Naive thymus-derived CD4-positive, alpha-beta T cell (primary cell): Measurements from ENCODE around the gene CLEC4A. TPM values are rescaled to one million over a fixed set of nuclear protein-coding genes. Genes with fewer than 3 reads are reported as not detected.
"Not testable (repeated sequence)": the region's sequence is repeated elsewhere in the genome, so short reads cannot be mapped to it uniquely, and the experiment has no call there.

Experiments
- ATAC-seq: fragments of 150-1000 bp; cut with Tn5 transposase; 2 replicates; pipeline ENCODE4 v1.10.0; 2021; ENCODE audit warnings: mild to moderate bottlenecking, moderate library complexity
- CTCF ChIA-PET: fragments of 350-600 bp; sonication (Branson Sonifier 250); formaldehyde crosslinking; loops from one replicate; lab custom pipeline; 2021; ENCODE audit warnings: antibody characterized with exemption; lab: Charles Lee
- POLR2A ChIA-PET: fragments of 350-600 bp; sonication (Branson Sonifier 250); formaldehyde crosslinking; loops from one replicate; lab custom pipeline; 2021; ENCODE audit warnings: antibody characterized with exemption, inconsistent platforms; lab: Charles Lee
- DNase-seq, 9 donors: peaks; one replicate each; pipeline versions ENCODE4 v3.0.0 to v3.0.0-alpha.2; 2020 to 2022; ENCODE audit warnings: mixed read lengths in 1 of 9
- H3K27ac ChIP-seq: one replicate; pipeline ENCODE4 v1.7.0; 2013; ENCODE audit warnings: mild to moderate bottlenecking, low read depth, low read length, moderate library complexity
- H3K27me3 ChIP-seq, 2 donors: one replicate each; pipeline ENCODE4 v1.7.0; 2013; ENCODE audit warnings: low read length in 2 of 2, mild to moderate bottlenecking in 2 of 2, moderate library complexity in 2 of 2; ENCODE audit not compliant: control insufficient read depth in 2 of 2, insufficient read depth in 2 of 2
- H3K36me3 ChIP-seq, 3 experiments: 1 replicate in 2 of 3; 2 replicates in 1 of 3; pipeline ENCODE4 v1.7.0; 2013; ENCODE audit warnings: low read length in 3 of 3, mild to moderate bottlenecking in 3 of 3, moderate library complexity in 1 of 3; ENCODE audit not compliant: insufficient read depth in 3 of 3, control insufficient read depth in 2 of 3
- H3K4me1 ChIP-seq, 2 donors: one replicate each; pipeline ENCODE4 v1.7.0; 2013; ENCODE audit warnings: low read length in 2 of 2, mild to moderate bottlenecking in 2 of 2, moderate library complexity in 1 of 2; ENCODE audit not compliant: control insufficient read depth in 2 of 2, insufficient read depth in 2 of 2
- H3K4me3 ChIP-seq: 2 replicates; pipeline ENCODE4 v1.7.0; 2013; ENCODE audit warnings: mild to moderate bottlenecking, low read length
- H3K9me3 ChIP-seq, 3 experiments: 1 replicate in 2 of 3; 2 replicates in 1 of 3; pipeline ENCODE4 v1.7.0; 2013; ENCODE audit warnings: low read length in 3 of 3; ENCODE audit not compliant: control insufficient read depth in 2 of 3
- H3K27ac Mint-ChIP-seq, 9 donors: one replicate each; pipeline ENCODE4 v1.8.0; 2020 to 2022; ENCODE audit warnings: mixed read lengths in 9 of 9, mild to moderate bottlenecking in 8 of 9, moderate library complexity in 5 of 9, inconsistent platforms in 2 of 9
- H3K27me3 Mint-ChIP-seq, 5 donors: one replicate each; pipeline ENCODE4 v1.8.0; 2021 to 2022; ENCODE audit warnings: mixed read lengths in 5 of 5, mild to moderate bottlenecking in 1 of 5
- H3K36me3 Mint-ChIP-seq, 5 donors: one replicate each; pipeline ENCODE4 v1.8.0; 2020 to 2022; ENCODE audit warnings: mixed read lengths in 5 of 5, mild to moderate bottlenecking in 3 of 5, inconsistent platforms in 1 of 5
- H3K4me1 Mint-ChIP-seq, 7 donors: one replicate each; pipeline ENCODE4 v1.8.0; 2020 to 2022; ENCODE audit warnings: mixed read lengths in 7 of 7, mild to moderate bottlenecking in 3 of 7, inconsistent platforms in 1 of 7
- H3K4me3 Mint-ChIP-seq, 10 donors: one replicate each; pipeline ENCODE4 v1.8.0; 2020 to 2022; ENCODE audit warnings: mild to moderate bottlenecking in 10 of 10, mixed read lengths in 10 of 10, moderate library complexity in 6 of 10, inconsistent platforms in 2 of 10
- H3K9me3 Mint-ChIP-seq, 11 donors: one replicate each; pipeline ENCODE4 v1.8.0; 2020 to 2022; ENCODE audit warnings: mixed read lengths in 11 of 11, mild to moderate bottlenecking in 4 of 11, inconsistent platforms in 1 of 11, moderate library complexity in 1 of 11
- intact Hi-C, 2 donors: fragments of 100-400 bp; cut with micrococcal nuclease; formaldehyde crosslinking; loops; one replicate each; pipeline ENCODE4 v1.15.1; 2023
- polyA plus RNA-seq, 2 donors: library from polyadenylated mRNA; unstranded; fragments of 300-500 nt; fragmentation: Illumina TruSeq; gene quantifications; one replicate each; pipeline ENCODE4 v1.2.3, GENCODE V29; 2021
- total RNA-seq, 6 experiments: library from RNA in 5 of 6; stranded (reverse) in 5 of 6; gene quantifications; 1 replicate in 5 of 6; 2 replicates in 1 of 6; pipeline ENCODE4 v1.2.3 and lab custom pipeline; 2021 to 2026

The CLEC4A gene
- total and polyA plus RNA-seq, 7 experiments from 2014 or later: 0.30 to 25.8 (median 1.3) TPM

- H3K27me3 Mint-ChIP-seq, ATAC-seq, H3K27ac ChIP-seq, H3K4me3 ChIP-seq, intact Hi-C loops, H3K9me3 ChIP-seq, H3K4me1 Mint-ChIP-seq, H3K27me3 ChIP-seq, H3K4me1 ChIP-seq, DNase-seq, H3K36me3 ChIP-seq, H3K9me3 Mint-ChIP-seq, POLR2A ChIA-PET: not testable (repeated sequence)
- CTCF ChIA-PET: interaction anchor here (0.5 kb wide), 1 partner anchor 942 kb away, joined by 3 read pairs; no protein-coding TSS in a partner anchor
- H3K36me3 Mint-ChIP-seq: peaks cover 0 to 41% (median 25%) of the 10 kb centered on the region in 5 donors
- peak overlapping the region in 2 of 10 donors; percentile 16 to 59 for H3K4me3 Mint-ChIP-seq
- H3K27ac Mint-ChIP-seq: peak overlapping the region in 1 of 9 donors; percentile 32
Measured at GRCh38 chr12:8134398-8134930, 11.0 kb downstream of the CLEC4A start.

DNA sequence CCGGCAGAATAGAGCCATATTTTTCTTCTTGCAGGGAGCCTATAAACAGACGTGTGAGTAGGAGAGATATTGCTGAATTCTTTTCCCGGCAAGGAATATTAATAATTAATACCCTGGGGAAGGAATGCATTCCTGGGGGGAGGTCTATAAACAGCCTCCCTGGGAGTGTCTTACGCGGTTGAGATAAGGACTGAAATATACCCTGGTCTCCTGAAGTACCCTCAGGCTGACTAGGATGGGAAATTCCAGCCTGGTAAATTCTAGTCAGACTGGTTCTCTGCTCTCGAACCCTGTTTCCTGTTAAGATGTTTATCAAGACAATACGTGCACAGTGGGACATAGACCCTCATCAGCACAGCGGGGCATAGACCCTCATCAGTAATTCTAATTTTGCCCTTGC lies 18.2 kb downstream of the CLEC4A start:
- H3K27me3 ChIP-seq, CTCF ChIA-PET, H3K4me1 ChIP-seq, H3K4me1 Mint-ChIP-seq, H3K36me3 ChIP-seq, DNase-seq, H3K27ac ChIP-seq, H3K4me3 ChIP-seq, intact Hi-C loops, POLR2A ChIA-PET, ATAC-seq, H3K4me3 Mint-ChIP-seq, H3K27ac Mint-ChIP-seq, H3K9me3 ChIP-seq: not testable (repeated sequence)
- H3K27me3 Mint-ChIP-seq: peaks cover 0 to 12% (median 0%) of the 10 kb centered on the region in 5 donors
- H3K36me3 Mint-ChIP-seq: peaks cover 0 to 49% (median 34%) of the 10 kb centered on the region in 5 donors
- peaks cover 0 to 12% (median 5%) of the 10 kb centered on the region in 11 donors for H3K9me3 Mint-ChIP-seq

- DNase-seq (no peak), ATAC-seq (no peak)
- Histone ChIP-seq H3K27ac (no peak overlapping the region), H3K4me3 (no peak overlapping the region), H3K36me3 (no peaks in the 10 kb centered on the region), H3K9me3 (no peaks in the 10 kb centered on the region), H3K4me1 (no peaks in the 10 kb centered on the region), H3K27me3 (no peaks in the 10 kb centered on the region)
- H3K4me1 Mint-ChIP-seq: no peaks in the 10 kb centered on the region
- peaks cover 0 to 12% (median 6%) of the 10 kb centered on the region in 11 donors for H3K9me3 Mint-ChIP-seq
- CTCF ChIA-PET: no interaction called here
- H3K27ac Mint-ChIP-seq: no peak overlapping the region
- POLR2A ChIA-PET: no interaction called here
- intact Hi-C loops: no loop called here
- no peak overlapping the region for H3K4me3 Mint-ChIP-seq
- H3K36me3 Mint-ChIP-seq: peaks cover 0 to 36% (median 24%) of the 10 kb centered on the region in 5 donors
- H3K27me3 Mint-ChIP-seq: peaks cover 0 to 24% (median 0%) of the 10 kb centered on the region in 5 donors
Measured at GRCh38 chr12:8143261-8143660, 19.8 kb downstream of the CLEC4A start.

DNA sequence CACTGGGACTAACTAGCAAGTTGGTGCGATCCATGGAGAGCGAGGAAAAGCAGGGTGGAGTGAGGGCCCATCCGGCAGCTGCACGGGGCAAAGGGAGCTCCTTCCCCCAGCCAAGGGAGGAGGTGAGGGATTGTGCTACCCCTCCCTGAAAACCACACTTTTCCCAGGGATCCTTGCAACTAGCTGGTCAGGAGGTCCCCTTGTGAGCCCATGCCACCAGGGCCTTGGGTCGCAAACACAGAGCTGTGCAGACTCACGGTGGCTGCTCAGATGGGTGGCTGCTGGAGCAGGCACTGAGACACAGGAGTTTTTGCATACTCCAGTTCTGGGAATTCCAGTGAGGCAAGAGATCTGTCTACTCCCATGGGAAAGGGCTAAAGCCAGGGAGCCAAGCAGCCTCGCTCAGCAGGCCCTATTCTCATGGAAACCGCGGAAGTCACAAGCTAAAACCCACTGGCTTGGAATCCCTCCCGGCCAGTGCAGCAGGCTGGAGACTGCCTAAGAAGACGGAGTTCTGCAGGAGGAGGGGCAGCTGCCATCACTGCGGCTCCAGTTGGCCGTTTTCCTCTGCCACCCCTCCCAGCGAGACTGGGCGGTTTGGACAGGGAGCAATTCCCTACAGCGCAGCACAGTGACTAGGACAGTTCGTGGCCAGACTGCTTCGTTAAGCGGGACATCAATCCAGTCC lies 22.5 kb downstream of the CLEC4A start:
- Histone ChIP-seq H3K27ac (no peak overlapping the region), H3K36me3 (no peaks in the 10 kb centered on the region), H3K9me3 (no peaks in the 10 kb centered on the region), H3K4me1 (no peaks in the 10 kb centered on the region), H3K27me3 (no peaks in the 10 kb centered on the region), H3K4me3 (no peak overlapping the region)
- Mint-ChIP-seq H3K27ac (no peak overlapping the region), H3K9me3 (peaks cover 0 to 14% (median 7%) of the 10 kb centered on the region in 11 donors), H3K4me3 (no peak overlapping the region), H3K27me3 (peaks cover 0 to 45% (median 0%) of the 10 kb centered on the region in 5 donors), H3K36me3 (peaks cover 0 to 17% (median 14%) of the 10 kb centered on the region in 5 donors), H3K4me1 (no peaks in the 10 kb centered on the region)
- POLR2A ChIA-PET: no interaction called here
- DNase-seq: no peak
- intact Hi-C loops: no loop called here
- CTCF ChIA-PET: no interaction called here
- no peak for ATAC-seq

DNA sequence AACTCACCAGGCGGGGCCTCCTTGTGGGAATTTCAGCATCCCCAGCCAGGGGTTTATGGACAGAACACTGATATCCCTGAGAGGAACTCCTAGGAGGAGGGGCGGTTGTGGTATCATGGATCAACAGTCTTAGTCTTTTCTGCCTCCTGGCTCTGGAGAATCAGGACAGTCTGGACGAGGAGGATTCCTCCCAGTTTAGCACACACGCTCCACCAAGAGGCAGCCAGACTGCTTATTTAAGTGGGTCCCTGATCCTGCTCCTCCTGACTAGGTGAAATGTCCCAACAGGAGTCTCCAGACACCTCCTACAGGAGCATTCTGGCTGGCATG lies 23.0 kb downstream of the CLEC4A start:
- no peak overlapping the region for H3K27ac Mint-ChIP-seq
- intact Hi-C loops: no loop called here
- Histone ChIP-seq H3K9me3 (no peaks in the 10 kb centered on the region), H3K4me3 (no peak overlapping the region), H3K27me3 (no peaks in the 10 kb centered on the region), H3K36me3 (no peaks in the 10 kb centered on the region), H3K27ac (no peak overlapping the region), H3K4me1 (no peaks in the 10 kb centered on the region)
- POLR2A ChIA-PET: no interaction called here
- DNase-seq: no peak
- CTCF ChIA-PET: no interaction called here
- peaks cover 0 to 50% (median 0%) of the 10 kb centered on the region in 5 donors for H3K27me3 Mint-ChIP-seq
- H3K4me3 Mint-ChIP-seq: no peak overlapping the region
- no peaks in the 10 kb centered on the region for H3K4me1 Mint-ChIP-seq
- H3K36me3 Mint-ChIP-seq: peaks cover 0 to 12% (median 11%) of the 10 kb centered on the region in 5 donors
- no peak for ATAC-seq
- H3K9me3 Mint-ChIP-seq: peaks cover 0 to 12% (median 7%) of the 10 kb centered on the region in 11 donors

- ChIA-PET CTCF (no interaction called here), POLR2A (interaction anchor here (0.6 kb wide), 1 partner anchor 29 kb away, joined by 3 read pairs; no protein-coding TSS in a partner anchor)
- H3K4me1 Mint-ChIP-seq: peaks cover 12 to 39% (median 33%) of the 10 kb centered on the region in 7 donors
- H3K4me3 Mint-ChIP-seq: peak overlapping the region in 7 of 10 donors; percentile 16 to 64 (median 55)
- ATAC-seq: peak; percentile 72
- Histone ChIP-seq H3K4me1 (peaks cover 0 to 27% of the 10 kb centered on the region in 2 donors), H3K4me3 (no peak overlapping the region), H3K36me3 (no peaks in the 10 kb centered on the region), H3K9me3 (no peaks in the 10 kb centered on the region), H3K27ac (no peak overlapping the region), H3K27me3 (no peaks in the 10 kb centered on the region)
- peaks cover 0 to 63% (median 0%) of the 10 kb centered on the region in 5 donors for H3K27me3 Mint-ChIP-seq
- H3K27ac Mint-ChIP-seq: peak overlapping the region in 7 of 9 donors; percentile 3 to 54 (median 20)
- DNase-seq: peak in 7 of 9 donors; percentile 44 to 71 (median 57)
- no peaks in the 10 kb centered on the region for H3K36me3 Mint-ChIP-seq
- peaks cover 0 to 4% (median 0%) of the 10 kb centered on the region in 11 donors for H3K9me3 Mint-ChIP-seq
- intact Hi-C loops: no loop called here
Measured at GRCh38 chr12:8154526-8154925, 31.1 kb downstream of the CLEC4A start.
